Cerebellar cortex (tissue), 1 donor: ENCODE measurements around the gene COL18A1.

Source experiments
- DNase-seq: peaks from one replicate; pipeline ENCODE4 v3.0.0-alpha.2; 2015; ENCODE audit warnings: low spot score

The COL18A1 gene

DNA sequence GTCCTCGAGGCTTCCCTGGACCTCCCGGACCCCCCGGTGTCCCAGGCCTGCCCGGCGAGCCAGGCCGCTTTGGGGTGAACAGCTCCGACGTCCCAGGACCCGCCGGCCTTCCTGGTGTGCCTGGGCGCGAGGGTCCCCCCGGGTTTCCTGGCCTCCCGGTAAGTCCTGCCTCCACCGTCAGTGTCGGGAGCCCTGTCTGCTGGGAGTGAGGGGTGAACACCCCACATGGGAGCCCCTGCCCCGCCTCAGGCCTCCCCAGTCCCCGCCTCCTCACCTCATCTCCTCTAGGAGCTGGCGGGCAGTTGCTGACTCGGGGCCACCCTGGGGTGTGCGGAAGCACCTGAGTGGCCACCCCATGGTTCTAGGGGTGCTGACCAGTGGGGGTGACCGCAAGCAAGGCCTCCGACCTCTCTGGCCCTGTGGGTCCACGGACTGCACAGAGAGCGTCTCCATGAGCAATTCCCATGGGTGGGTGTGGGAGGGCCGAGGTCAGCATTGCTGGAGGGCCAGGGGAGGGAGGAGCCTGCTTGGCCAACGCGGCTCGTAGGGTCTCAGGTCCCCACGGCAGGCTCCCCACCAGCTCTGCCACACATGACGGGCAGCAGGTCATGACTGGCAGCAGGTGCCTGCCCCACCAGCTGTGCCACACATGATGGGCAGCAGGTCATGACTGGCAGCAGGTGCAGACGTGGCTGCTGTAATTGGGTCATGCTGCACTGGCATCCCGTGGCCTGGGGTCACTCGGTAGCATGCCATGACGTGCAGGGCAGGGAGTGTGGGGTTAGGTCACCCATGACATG lies 75.9 kb downstream of the COL18A1 start:
- DNase-seq, result no peak

DNA sequence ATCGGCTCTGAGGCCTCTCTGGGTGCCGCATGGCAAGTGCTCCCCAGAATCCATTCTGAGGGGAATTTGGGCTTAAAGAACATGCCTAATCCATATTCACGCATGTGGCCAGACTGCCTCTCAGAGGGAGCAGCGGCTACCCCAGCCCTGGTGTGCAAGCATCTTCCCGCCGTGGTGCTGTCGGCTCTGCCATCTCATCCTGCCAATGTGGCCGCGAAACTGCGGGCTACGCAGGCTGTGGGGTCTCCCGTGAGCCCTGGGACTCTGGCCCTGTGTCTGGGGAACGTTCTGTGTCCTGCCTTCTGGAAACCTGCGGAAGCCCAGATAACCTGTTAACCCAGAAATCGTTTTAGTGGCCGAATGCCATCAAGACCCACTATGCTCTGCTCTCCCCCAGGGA lies 76.6 kb downstream of the COL18A1 start:
- no peak for DNase-seq

DNA sequence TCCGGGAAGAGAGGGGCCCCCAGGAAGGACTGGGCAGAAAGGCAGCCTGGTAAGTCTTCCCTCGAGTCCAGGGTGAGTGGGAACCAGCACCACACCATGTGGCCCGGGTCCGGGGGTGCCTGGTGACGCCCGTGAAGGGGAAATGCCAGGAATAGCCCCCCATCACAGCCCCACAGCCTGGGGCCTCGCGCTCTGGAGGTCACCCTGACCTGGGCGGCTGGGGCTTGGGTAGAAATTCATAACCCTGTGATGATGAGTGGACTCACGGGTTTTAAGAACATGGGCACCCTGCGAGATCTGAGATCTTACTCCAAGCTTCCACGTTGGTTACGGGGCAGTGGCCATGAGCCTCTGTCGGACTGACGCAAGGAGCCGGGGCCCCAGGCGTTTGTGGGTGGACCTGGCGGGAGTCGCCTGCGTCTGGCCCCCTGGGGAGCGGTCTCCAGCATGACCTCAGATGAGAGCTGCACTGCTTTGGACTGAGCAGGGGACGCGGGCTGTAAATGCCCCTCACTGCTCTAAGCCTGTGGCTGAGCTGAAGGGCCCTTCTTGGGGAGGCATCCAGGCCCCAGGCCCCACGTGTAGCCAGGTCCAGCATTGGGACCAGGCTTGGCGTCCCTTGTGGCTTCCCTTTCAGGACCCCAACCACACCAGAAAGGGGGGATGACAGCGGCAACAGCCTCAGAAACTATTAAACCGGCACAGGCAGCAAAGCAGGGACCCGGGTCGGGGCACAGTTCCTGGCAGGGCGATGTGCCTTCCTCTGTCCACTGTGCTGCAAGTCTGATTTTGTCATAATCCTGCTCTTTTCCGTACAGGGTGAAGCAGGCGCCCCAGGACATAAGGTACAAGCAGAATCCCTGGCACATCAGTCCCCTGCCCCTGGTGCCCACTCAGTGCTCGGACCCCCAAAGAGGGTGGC lies 77.3 kb downstream of the COL18A1 start:
- DNase-seq, result no peak

DNA sequence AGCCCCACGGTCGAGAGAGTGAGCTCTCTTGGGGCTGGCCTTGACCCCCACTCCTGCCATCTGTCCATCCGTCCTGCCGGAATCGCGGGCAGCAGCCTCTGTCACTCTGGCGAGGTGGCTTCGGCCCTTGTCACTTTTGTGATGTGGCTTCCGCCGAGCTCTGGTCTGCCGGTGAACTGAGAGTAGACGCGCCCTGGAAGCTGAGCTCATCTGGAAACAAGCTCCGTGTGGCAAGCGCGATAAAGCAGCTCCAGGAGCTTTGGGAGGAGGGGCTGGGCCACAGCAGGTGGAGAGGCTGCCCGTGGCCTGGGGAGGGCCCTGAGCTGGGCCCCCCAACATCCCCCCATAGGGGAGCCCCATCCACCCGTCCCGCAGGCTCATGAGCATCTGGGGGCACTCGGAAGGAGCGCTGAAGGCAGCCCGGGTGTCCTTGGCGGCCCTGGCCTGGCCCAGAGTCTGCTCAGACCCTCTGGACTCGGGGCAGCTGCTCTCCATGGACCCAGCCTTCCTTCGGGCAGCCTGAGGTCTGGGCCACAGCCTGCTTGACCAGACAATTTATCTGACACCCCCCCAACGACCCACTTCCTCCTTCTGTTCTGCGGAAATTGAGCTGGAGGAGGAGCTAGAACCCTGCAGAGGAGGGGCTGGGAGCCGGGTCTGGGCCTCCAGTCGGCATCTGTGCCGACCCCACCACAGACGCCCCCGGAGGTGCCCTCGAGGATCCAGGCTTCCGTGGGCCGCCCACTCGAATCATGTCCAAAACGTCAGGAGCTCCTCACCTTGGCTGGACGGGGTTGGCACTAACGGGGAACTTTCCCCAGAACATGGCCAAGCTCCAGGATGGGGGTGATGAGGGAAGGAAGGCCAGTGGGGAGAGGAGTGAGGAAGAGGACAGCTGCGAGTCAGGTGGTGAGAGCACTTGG lies 78.2 kb downstream of the COL18A1 start:
- no peak for DNase-seq

DNA sequence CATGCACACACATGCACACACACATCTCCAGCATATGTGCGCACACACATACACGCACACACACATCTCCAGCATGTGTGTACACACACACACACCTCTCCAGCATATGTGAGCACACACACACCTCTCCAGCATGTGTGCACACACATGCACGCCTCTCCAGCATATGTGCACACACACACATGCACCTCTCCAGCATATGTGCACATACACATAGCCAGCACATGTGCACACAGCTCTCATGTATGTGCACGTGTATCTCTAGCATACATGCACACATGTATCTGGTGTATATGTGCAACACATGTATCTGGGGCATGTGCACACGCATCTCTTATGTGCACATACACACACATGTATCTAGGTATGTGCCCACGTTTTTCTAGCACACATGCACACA lies 79.4 kb downstream of the COL18A1 start:
- DNase-seq, result no peak

DNA sequence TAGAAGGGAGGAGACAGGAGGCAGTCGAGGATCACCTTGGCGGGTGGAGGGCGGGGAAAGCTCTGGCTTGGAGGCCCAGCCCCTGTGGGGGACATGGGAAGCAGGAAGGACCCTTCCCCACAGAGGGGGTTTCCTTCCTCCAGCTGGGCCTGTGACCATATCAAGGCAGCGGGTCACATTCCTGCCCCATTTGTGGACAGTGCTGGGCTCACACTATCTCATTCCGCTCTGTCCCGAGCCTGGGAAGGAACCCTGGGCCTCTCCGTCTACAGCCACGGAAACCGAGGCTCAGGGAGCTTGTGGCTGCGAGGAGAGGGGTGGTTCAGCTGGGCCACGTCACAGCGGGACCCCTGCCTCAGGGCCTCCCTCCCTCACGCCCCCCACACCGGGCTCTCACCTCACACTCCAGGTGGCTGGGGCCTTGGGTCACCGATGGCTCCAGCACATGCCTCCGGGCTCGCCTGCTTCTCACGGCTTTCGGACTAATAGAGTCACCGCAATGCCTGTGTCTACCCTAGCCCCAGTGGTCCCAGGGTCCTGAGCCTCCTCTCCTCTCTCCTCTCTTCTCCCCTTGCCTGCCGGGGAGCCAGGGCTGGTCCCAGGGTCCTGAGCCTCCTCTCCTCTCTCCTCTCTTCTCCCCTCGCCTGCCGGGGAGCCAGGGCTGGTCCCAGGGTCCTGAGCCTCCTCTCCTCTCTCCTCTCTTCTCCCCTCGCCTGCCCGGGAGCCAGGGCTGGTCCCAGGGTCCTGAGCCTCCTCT lies 80.9 kb downstream of the COL18A1 start:
- no peak for DNase-seq

DNA sequence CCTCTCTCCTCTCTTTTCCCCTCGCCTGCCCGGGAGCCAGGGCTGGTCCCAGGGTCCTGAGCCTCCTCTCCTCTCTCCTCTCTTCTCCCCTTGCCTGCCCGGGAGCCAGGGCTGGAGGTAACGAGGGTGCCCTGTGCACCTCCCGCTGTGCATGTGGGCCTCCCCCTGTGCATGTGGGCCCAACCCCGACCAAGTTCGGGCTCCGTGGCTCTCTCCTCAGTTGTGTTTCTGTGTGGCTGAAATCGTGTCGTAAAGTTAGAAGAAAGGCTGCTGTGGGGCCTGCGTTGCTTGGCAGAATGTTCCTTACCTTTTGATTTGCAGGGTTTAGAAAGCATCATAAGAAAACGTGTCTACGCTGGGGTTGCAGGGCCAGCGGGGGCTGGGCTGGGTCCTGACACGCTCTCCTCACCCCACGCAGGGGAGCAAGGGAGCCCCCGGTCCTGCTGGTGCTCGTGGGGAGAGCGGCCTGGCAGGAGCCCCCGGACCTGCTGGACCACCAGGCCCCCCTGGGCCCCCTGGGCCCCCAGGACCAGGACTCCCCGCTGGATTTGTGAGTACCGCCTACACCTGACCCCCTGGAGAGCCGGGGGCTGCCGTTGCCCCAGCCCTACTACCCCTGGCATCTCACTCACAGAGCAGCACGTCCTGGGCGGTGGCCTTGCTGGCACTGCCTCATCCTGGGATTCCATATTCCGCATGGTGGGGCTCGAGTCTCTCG lies 81.6 kb downstream of the COL18A1 start:
- no peak for DNase-seq

DNA sequence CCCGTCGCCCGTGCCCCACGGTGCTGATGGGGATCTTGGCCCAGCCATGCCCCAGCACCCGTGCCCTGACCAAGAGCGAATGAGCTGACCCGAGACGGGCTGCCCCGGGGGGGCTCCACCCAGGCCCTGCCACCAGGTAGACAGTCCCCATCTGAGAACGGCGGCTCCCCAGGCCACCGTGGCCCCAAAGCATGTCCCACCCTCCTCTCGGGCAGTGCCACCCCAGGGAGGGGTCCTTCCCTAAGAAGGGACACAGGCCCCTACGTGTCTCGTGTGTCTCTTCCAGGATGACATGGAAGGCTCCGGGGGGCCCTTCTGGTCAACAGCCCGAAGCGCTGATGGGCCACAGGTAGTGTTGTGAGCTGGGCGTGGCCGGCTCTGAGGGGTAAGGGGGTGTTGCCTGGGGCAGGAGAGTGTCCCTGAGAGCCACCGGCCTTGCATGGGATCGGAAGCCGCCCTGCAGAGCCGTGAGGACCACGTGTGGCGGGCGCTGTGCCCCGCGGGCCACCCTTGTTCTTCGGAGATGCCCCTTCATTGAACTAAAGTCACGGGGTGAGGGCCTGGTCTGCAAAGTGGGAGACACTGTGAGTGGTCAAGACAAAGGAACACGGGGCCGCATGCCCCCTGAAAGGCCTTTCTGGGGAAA lies 82.3 kb downstream of the COL18A1 start:
- no peak for DNase-seq

DNA sequence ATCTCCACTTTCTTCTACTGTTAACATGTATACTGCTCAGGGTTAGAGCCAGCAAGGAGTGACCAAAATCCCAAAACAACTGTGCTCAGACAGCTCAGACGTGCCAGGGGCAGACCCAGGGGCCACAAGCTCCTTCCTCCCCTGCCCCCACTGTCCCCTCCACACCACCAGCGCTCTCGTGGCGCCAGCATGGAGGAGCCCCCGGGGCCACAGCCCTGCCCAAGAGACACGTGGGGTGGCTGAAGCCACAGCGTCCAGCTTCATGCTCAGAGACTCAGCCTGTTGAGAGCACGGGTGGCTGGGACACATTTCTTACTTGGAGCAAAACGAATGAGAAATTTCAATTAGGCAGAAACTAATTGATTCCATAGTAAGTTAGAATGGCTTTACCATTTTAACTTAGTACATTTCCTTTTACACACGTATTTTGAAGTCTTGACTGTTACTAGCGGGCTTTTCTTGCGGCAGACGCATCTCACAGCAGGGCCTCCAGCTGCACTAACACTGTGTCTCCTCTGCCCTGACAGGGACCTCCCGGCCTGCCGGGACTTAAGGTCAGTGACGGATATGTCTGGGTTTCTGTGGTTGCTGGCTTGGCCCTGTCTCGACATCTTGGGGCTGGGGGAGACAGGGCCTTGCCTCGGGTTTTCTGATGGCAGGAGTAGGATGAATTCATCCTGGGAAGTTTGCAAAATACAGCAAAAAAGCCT lies 83.1 kb downstream of the COL18A1 start:
- no peak for DNase-seq

DNA sequence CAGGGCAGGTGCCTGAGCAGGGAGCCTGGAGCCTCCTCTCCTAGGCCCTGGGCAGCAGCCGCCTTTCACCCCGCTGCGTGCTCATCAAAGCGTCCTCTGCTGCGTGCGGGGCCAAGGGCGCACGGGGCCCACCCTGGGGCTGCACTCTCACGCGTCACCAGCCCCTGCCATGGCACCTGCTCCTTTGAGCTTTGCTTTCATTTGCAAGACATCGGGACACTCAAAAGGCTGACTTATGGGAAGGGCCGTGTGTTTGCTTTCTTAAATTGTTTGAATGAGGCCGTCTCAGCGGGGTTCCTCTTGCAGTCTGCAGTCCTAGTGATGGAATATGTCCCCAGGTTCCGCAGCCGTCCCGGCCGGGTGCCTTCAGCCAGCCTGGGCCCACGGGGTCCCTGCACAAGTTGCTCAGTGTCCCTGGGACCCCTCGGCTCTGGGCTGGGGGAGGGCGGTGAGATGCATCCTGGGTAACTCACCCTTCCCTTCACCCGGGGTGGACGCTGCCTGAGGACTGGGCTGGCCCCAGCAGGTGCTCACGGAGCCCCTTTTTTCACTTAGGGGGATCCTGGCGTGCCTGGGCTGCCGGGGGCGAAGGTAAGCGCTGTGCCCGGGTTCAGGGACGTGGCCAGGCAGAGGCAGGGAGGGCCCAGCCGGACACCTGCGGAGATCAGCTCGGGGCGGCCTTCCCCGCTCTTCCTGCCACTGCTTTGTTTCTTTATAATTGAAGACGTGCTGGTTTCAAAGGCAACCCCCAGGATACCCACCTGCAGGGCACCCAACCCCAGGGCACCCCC lies 84.2 kb downstream of the COL18A1 start:
- DNase-seq, result no peak

DNA sequence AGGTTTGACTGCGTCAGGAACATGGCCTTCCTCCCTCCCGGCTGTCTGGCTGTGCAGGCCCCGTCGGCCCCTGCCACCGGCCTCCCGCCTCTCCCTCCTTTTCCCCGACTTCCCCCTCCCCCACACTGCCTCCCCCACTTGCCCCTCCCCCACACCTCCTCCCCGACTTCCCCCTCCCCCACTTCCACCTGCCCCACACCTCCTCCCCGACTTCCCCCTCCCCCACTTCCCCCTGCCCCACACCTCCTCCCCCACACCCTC lies 84.7 kb downstream of the COL18A1 start:
- no peak for DNase-seq

DNA sequence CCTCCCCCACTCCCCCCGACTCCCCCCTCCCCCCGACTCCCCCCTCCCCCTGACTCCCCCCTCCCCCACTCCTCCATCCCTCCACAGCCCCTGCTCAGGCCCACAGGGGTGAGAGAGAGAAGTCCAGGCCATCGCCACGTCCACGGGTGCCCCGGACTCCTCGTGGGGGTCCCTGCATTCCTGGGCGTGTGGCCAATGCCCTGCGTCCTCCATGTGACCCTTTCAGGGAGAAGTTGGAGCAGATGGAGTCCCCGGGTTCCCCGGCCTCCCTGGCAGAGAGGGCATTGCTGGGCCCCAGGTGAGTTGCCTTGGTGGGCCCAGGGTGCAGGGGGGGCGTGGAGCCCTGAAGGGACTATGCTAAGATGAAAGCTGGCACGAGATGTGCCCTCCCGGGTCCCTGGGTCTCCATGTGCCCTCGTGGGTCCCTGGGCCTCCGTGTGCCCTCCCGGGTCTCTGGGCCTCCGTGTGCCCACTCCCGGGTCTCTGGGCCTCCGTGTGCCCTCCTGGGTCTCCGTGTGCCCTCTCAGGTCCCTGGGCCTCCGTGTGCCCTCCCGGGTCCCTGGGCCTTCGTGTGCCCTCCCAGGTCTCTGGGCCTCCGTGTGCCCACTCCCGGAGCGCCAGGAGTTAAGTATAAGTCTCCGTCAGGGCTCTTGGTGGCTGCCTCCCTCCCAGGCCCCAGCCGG lies 85.2 kb downstream of the COL18A1 start:
- no peak for DNase-seq

DNA sequence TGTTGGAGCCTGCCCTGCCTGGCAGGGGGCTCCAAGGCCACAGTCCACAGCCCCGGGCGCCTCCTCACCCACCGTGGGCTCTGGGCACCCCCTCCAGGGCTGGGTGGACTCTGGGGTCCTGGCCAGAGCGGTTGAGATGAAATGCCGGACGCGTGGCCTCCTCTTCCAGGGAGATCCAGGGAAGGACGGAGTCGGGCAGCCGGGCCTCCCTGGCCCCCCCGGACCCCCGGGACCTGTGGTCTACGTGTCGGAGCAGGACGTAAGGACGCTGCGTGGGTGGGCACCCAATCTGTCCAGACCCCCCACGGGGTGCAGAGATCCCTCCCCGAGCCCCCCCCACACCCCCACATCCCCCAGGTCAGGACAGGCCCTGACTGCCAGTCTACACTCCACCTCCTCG lies 86.1 kb downstream of the COL18A1 start:
- no peak for DNase-seq

DNA sequence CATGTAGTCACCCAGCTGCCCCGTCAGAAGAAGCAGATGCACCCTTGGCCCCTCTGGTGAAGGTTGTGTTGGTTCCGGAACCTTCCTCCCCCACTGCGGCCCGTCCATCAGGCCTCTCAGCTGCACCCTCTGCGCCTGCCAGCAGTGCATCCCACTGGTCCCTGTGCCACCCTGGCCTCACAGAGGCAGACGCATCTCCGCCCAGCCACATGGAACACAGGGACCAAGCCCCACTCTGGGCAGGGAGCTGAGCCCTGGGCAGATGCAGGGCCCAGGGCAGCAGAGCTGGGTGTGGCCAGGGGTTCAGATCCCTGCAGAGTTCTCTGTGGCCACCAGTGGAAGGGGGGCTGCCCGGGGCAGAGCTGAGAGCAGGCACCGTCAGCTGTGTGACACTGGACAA lies 86.7 kb downstream of the COL18A1 start:
- DNase-seq, result no peak

DNA sequence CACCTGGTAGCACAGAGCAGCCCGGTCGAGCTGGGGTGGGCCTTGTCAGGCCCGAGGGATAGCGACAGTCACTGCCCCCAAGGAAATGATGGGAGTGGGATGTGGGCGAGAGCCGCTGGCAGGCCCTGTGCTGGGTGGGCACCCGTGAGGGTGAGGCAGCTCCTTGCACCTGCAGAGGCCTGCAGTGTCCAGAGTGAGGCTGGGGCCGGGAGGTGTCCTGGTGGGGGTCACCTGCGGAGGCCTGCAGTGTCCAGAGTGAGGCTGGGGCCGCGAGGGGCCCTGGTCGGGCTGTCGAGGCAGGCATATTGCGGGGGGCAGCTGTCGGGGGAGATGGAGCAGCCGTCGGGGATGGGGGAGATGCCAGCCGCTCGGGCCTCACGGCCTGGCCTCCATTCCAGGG lies 87.8 kb downstream of the COL18A1 start:
- DNase-seq, result no peak

DNA sequence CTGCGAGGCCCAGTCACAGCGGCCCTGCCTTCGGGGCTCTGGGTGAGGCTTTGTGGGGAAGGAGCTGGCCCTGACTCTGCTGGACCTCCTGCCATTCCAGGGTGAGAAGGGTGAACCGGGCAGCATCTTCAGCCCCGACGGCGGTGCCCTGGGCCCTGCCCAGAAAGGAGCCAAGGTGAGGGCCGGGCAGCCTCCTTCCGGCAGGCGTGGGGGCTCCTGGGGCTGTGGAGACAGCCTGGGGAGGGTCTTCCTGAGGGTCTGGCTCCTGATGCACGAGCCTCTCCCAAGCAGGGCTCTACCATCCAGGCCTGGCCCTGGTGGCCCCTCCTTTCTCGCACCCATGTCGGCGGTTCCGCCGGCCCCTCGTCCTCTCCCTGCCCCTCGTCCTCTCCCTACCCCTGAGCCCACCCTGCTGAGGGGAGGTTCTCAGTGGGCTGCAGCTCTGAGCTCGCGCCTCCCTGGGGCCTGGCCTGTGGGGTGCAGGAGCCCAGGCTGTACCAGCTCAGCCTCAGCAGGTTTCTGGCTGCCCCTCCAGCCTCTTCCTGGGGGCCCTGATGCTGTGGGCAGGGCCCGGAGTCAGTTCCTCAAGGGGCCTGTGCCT lies 88.5 kb downstream of the COL18A1 start:
- no peak for DNase-seq

DNA sequence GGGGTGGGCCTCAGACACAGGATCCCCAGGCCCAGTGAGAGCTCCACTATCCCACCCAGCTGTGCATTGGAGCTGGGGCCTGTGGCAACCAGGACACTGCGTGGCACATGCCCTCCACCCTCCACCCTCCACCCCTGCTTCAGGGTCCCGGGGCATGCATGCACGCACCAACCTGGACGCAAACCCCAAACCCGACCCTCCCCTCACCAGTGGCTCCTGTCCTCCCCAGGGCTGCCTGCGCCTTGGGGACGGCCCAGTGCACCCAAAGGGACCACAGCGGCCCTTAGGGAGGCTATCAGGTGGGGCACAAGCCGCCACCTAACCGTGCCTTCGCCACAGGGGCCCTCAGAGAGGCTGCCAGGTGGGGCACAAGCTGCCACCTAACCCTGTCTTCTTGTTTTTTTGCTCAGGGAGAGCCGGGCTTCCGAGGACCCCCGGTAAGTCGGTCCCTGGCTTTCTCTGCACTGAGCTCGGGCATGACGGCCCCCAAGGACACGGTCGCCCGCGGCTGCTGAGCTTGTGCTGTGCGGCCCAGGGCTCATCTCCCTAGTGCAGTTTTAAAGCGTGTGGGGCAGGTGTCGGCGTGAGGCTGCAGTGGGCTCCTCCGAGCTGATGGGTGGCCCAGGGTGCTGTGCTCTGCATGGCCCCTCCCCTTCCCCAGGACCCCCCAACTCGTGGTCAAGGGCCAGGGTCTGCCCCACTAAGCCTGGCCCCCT lies 89.3 kb downstream of the COL18A1 start:
- no peak for DNase-seq
